ENCODE results near the gene COL17A1. TPM values are rescaled to one million over a fixed set of nuclear protein-coding genes. Genes with fewer than 3 reads are reported as not detected.

The COL17A1 gene
- total RNA-seq, 4 donors from 2014 or later: 0.63 TPM; not detected in 3

- in situ Hi-C loops (cut with MboI; ENCODE audit: low sequenced_read_pairs in 4 of 4) (no loop called here), intact Hi-C loops (cut with DNase I; ENCODE audit: low total_unique reads) (no loop called here)
- no peaks in the 10 kb centered on the region for H3K27me3 ChIP-seq
- H3K9me3 ChIP-seq: no peaks in the 10 kb centered on the region
- no peaks in the 10 kb centered on the region for H3K4me1 ChIP-seq
- no peak overlapping the region for H3K27ac ChIP-seq
- TF ChIP-seq POLR2A (IDR thresholded peaks at IDR 0.05) (no peak), CTCF (IDR thresholded peaks at IDR 0.05 in 4 of 5, conservative IDR thresholded peaks at IDR 0.05 in 1 of 5) (no peak)
- DNase-seq: no peak
- H3K4me3 ChIP-seq: no peak overlapping the region
- H3K36me3 ChIP-seq: no peaks in the 10 kb centered on the region
- ATAC-seq: no peak
Measured at GRCh38 chr10:104067525-104067924, 18.2 kb downstream of the COL17A1 start.

GRCh38 chr10:104066945-104067344, 18.7 kb downstream of the COL17A1 start:
- H3K4me1 ChIP-seq: no peaks in the 10 kb centered on the region
- H3K27me3 ChIP-seq: no peaks in the 10 kb centered on the region
- ATAC-seq (no peak), DNase-seq (no peak)
- TF ChIP-seq CTCF (IDR thresholded peaks at IDR 0.05 in 4 of 5, conservative IDR thresholded peaks at IDR 0.05 in 1 of 5) (no peak), POLR2A (IDR thresholded peaks at IDR 0.05) (no peak)
- no peak overlapping the region for H3K27ac ChIP-seq
- intact Hi-C loops (cut with DNase I; ENCODE audit: low total_unique reads) (no loop called here), in situ Hi-C loops (cut with MboI; ENCODE audit: low sequenced_read_pairs in 4 of 4) (no loop called here)
- no peak overlapping the region for H3K4me3 ChIP-seq
- no peaks in the 10 kb centered on the region for H3K9me3 ChIP-seq
- no peaks in the 10 kb centered on the region for H3K36me3 ChIP-seq

- TF ChIP-seq CTCF (IDR thresholded peaks at IDR 0.05 in 4 of 5, conservative IDR thresholded peaks at IDR 0.05 in 1 of 5): no peak
- no peak for TF ChIP-seq POLR2A (IDR thresholded peaks at IDR 0.05)
- no peak overlapping the region for H3K27ac ChIP-seq
- DNase-seq: no peak
Measured at GRCh38 chr10:104065748-104066147, 19.9 kb downstream of the COL17A1 start.

GRCh38 chr10:104061196-104061595, 24.5 kb downstream of the COL17A1 start:
- Histone ChIP-seq H3K4me1 (no peaks in the 10 kb centered on the region), H3K27me3 (no peaks in the 10 kb centered on the region), H3K36me3 (no peaks in the 10 kb centered on the region), H3K27ac (no peak overlapping the region), H3K9me3 (no peaks in the 10 kb centered on the region), H3K4me3 (no peak overlapping the region)
- intact Hi-C loops (cut with DNase I; ENCODE audit: low total_unique reads): no loop called here
- TF ChIP-seq CTCF (IDR thresholded peaks at IDR 0.05 in 4 of 5, conservative IDR thresholded peaks at IDR 0.05 in 1 of 5) (no peak), POLR2A (IDR thresholded peaks at IDR 0.05) (no peak)
- in situ Hi-C loops (cut with MboI; ENCODE audit: low sequenced_read_pairs in 4 of 4): no loop called here
- no peak for DNase-seq
- no peak for ATAC-seq

More at GRCh38 chr10:104065748-104066147, 19.9 kb downstream of the COL17A1 start:
- intact Hi-C loops (cut with DNase I; ENCODE audit: low total_unique reads) (no loop called here), in situ Hi-C loops (cut with MboI; ENCODE audit: low sequenced_read_pairs in 4 of 4) (no loop called here)
- ATAC-seq: no peak
- Histone ChIP-seq H3K9me3 (no peaks in the 10 kb centered on the region), H3K4me3 (no peak overlapping the region), H3K36me3 (no peaks in the 10 kb centered on the region), H3K27me3 (no peaks in the 10 kb centered on the region), H3K4me1 (no peaks in the 10 kb centered on the region)

GRCh38 chr10:104059364-104059763, 26.3 kb downstream of the COL17A1 start:
- no peak for ATAC-seq
- in situ Hi-C loops (cut with MboI; ENCODE audit: low sequenced_read_pairs in 4 of 4): no loop called here
- intact Hi-C loops (cut with DNase I; ENCODE audit: low total_unique reads): no loop called here

More at GRCh38 chr10:104059364-104059763, 26.3 kb downstream of the COL17A1 start:
- Histone ChIP-seq H3K36me3 (no peaks in the 10 kb centered on the region), H3K4me3 (no peak overlapping the region), H3K27me3 (no peaks in the 10 kb centered on the region), H3K4me1 (no peaks in the 10 kb centered on the region), H3K27ac (no peak overlapping the region), H3K9me3 (no peaks in the 10 kb centered on the region)
- TF ChIP-seq POLR2A (IDR thresholded peaks at IDR 0.05) (no peak), CTCF (IDR thresholded peaks at IDR 0.05 in 4 of 5, conservative IDR thresholded peaks at IDR 0.05 in 1 of 5) (no peak)
- no peak for DNase-seq
